Activated naive CD4-positive, alpha-beta T cell treated with anti-CD3 and anti-CD28 coated beads for 36 hours (primary cell): Measurements from ENCODE around the gene IFNA4. TPM values are rescaled to one million over a fixed set of nuclear protein-coding genes. Genes with fewer than 3 reads are reported as not detected.
"Not testable (repeated sequence)": the region's sequence is repeated elsewhere in the genome, so short reads cannot be mapped to it uniquely, and the experiment has no call there.

Experiments used
- CTCF ChIA-PET: fragments of 350-600 bp; sonication (Branson Sonifier 250); formaldehyde crosslinking; loops from one replicate; lab custom pipeline; 2021; ENCODE audit warnings: antibody characterized with exemption; lab: Charles Lee
- DNase-seq: peaks from one replicate; pipeline ENCODE4 v3.0.0-alpha.2; 2020
- H3K27ac Mint-ChIP-seq: one replicate; pipeline ENCODE4 v1.8.0; 2021; ENCODE audit warnings: mild to moderate bottlenecking, mixed read lengths
- H3K27me3 Mint-ChIP-seq: one replicate; pipeline ENCODE4 v1.8.0; 2021; ENCODE audit warnings: low read depth, mixed read lengths
- H3K36me3 Mint-ChIP-seq: one replicate; pipeline ENCODE4 v1.8.0; 2021; ENCODE audit warnings: low read depth, mixed read lengths
- H3K4me1 Mint-ChIP-seq: one replicate; pipeline ENCODE4 v1.8.0; 2021; ENCODE audit warnings: low read depth, mixed read lengths
- H3K4me3 Mint-ChIP-seq: one replicate; pipeline ENCODE4 v1.8.0; 2021; ENCODE audit warnings: mild to moderate bottlenecking, moderate library complexity, mixed read lengths
- H3K9me3 Mint-ChIP-seq: one replicate; pipeline ENCODE4 v1.8.0; 2021; ENCODE audit warnings: mixed read lengths
- intact Hi-C: fragments of 100-400 bp; cut with micrococcal nuclease; formaldehyde crosslinking; loops from one replicate; pipeline ENCODE4 v1.15.1; 2023
- total RNA-seq, 2 experiments: library from RNA; stranded (reverse); gene quantifications; one replicate each; pipeline ENCODE4 v1.2.3, GENCODE V29; 2021

IFNA4 gene
- total RNA-seq, 2 experiments from 2014 or later, result not detected

DNA sequence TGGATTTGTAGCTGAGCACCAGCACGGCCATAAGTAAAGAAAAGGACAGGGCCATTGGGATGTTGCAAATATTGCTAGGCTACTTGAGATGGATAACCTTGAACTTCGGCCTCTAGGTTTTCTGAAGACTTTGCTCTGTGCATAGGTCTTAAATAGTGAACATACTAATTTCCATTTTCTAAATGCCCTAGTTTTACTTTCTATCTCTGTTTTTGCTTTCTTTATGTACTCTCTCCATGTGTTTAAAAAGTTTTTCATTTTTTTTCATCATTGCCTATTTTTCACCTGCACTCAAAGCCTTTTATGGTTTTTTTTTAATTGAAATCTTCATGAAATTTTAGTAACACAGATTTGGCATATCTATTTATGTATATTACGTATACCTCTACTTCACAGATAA lies 19.7 kb upstream of the IFNA4 start, which contains the start of gene IFNA10:
Gene IFNA10, minus strand, starts transcription at position 101 of the 400 bp plus-strand sequence. Its CDS starts 46 bp downstream, at position 55.
- CTCF ChIA-PET, result interaction anchor here (1.1 kb wide), 1 partner anchor 8 kb away, joined by 3 read pairs; no protein-coding TSS in a partner anchor
- H3K36me3 Mint-ChIP-seq, intact Hi-C loops, H3K4me1 Mint-ChIP-seq, H3K27ac Mint-ChIP-seq, H3K4me3 Mint-ChIP-seq, DNase-seq, H3K27me3 Mint-ChIP-seq, H3K9me3 Mint-ChIP-seq: not testable (repeated sequence)

GRCh38 chr9:21205204-21205603 lies 17.8 kb upstream of the IFNA4 start:
- no peak overlapping the region for H3K27ac Mint-ChIP-seq
- no peaks in the 10 kb centered on the region for H3K9me3 Mint-ChIP-seq
- H3K4me3 Mint-ChIP-seq, result no peak overlapping the region
- intact Hi-C loops, result no loop called here
- peaks cover 11% of the 10 kb centered on the region for H3K4me1 Mint-ChIP-seq
- CTCF ChIA-PET, result no interaction called here
- H3K36me3 Mint-ChIP-seq, result no peaks in the 10 kb centered on the region
- peaks cover 12% of the 10 kb centered on the region for H3K27me3 Mint-ChIP-seq
- no peak for DNase-seq

DNA sequence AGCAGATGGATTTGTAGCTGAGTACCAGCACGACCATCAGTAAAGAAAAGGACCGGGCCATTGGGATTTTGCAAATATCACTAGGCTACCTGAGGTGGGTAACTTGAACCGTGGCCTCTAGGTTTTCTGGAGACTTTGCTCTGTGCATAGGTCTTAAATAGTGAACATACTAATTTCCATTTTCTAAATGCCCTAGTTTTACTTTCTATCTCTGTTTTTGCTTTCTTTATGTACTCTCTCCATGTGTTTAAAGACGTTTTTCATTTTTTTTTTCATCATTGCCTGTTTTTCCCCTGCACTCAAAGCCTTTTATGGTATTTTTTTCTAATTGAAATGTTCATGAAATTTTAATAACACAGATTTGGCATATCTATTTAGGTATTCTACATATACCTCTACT lies 14.7 kb upstream of the IFNA4 start, which contains the start of gene IFNA7:
Gene IFNA7, minus strand, starts transcription at position 101 of the 400 bp plus-strand sequence. Its CDS starts 40 bp downstream, at position 61.
- Mint-ChIP-seq H3K27me3 (peaks cover 19% of the 10 kb centered on the region), H3K4me1 (peaks cover 11% of the 10 kb centered on the region)
- DNase-seq, H3K27ac Mint-ChIP-seq, H3K4me3 Mint-ChIP-seq, intact Hi-C loops, H3K9me3 Mint-ChIP-seq, CTCF ChIA-PET, H3K36me3 Mint-ChIP-seq: not testable (repeated sequence)

- H3K27ac Mint-ChIP-seq, H3K36me3 Mint-ChIP-seq, H3K4me3 Mint-ChIP-seq: not testable (repeated sequence)
Measured at GRCh38 chr9:21194867-21195776, 7.7 kb upstream of the IFNA4 start.

GRCh38 chr9:21182810-21183736 lies 4.3 kb downstream of the IFNA4 start:
- peak; percentile 55 for DNase-seq
- CTCF ChIA-PET, result interaction anchor here (0.5 to 3.5 kb wide), 37 partner anchors 8 to 647 kb away, joined by 3 to 28 read pairs (median 3); partner anchors contain the start of gene KLHL9
- H3K4me1 Mint-ChIP-seq, H3K27me3 Mint-ChIP-seq, H3K36me3 Mint-ChIP-seq, H3K27ac Mint-ChIP-seq, intact Hi-C loops, H3K4me3 Mint-ChIP-seq, H3K9me3 Mint-ChIP-seq: not testable (repeated sequence)

More at GRCh38 chr9:21194867-21195776, 7.7 kb upstream of the IFNA4 start:
- not testable (repeated sequence) for H3K27me3 Mint-ChIP-seq, H3K9me3 Mint-ChIP-seq, H3K4me1 Mint-ChIP-seq
- intact Hi-C loops, result loop anchor here (1.0 to 10.0 kb wide), 8 partner anchors 18 to 1050 kb away; no protein-coding TSS in a partner anchor
- DNase-seq, result peak; percentile 69
- CTCF ChIA-PET, result interaction anchor here (0.7 to 3.9 kb wide), 30 partner anchors 8 to 589 kb away, joined by 3 to 28 read pairs (median 3); no protein-coding TSS in a partner anchor

DNA sequence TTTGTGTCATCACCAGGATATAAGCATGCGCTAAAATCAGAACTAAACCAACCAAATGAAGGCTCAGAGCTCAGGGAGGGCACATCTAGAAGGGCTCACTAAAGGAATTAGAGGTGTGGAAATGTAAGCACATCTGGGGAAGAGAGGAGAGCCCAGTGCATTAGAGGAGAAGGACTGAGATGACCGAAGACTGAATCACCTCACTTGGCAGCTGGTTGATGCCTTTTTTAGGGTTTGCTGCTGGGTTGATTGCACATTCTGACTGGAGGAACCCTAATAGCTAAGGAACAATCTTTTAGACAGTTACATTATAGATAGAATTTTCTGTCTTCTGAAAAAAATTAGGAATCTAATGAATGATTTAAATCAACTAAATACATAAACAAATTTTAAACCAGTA lies 12.7 kb downstream of the IFNA4 start:
- H3K4me3 Mint-ChIP-seq, result no peak overlapping the region
- H3K9me3 Mint-ChIP-seq, result no peaks in the 10 kb centered on the region
- CTCF ChIA-PET, result interaction anchor here (1.0 to 1.9 kb wide), 2 partner anchors 8 to 20 kb away, joined by 6 to 14 read pairs; no protein-coding TSS in a partner anchor
- peaks cover 3% of the 10 kb centered on the region for H3K27me3 Mint-ChIP-seq
- no peaks in the 10 kb centered on the region for H3K36me3 Mint-ChIP-seq
- DNase-seq, result no peak
- H3K4me1 Mint-ChIP-seq, result no peaks in the 10 kb centered on the region
- intact Hi-C loops, result no loop called here
- H3K27ac Mint-ChIP-seq, result no peak overlapping the region

- no peak for DNase-seq
- Mint-ChIP-seq H3K27ac (no peak overlapping the region), H3K4me1 (no peaks in the 10 kb centered on the region), H3K27me3 (peaks cover 3% of the 10 kb centered on the region), H3K9me3 (no peaks in the 10 kb centered on the region), H3K4me3 (no peak overlapping the region), H3K36me3 (no peaks in the 10 kb centered on the region)
- CTCF ChIA-PET, result no interaction called here
- intact Hi-C loops, result no loop called here
Measured at GRCh38 chr9:21172156-21172555, 15.2 kb downstream of the IFNA4 start.

GRCh38 chr9:21171351-21171750 lies 16.0 kb downstream of the IFNA4 start:
- intact Hi-C loops, result no loop called here
- Mint-ChIP-seq H3K27me3 (peaks cover 5% of the 10 kb centered on the region), H3K36me3 (no peaks in the 10 kb centered on the region), H3K4me1 (no peaks in the 10 kb centered on the region), H3K9me3 (no peaks in the 10 kb centered on the region), H3K27ac (no peak overlapping the region), H3K4me3 (no peak overlapping the region)
- CTCF ChIA-PET, result no interaction called here
- DNase-seq, result no peak

DNA sequence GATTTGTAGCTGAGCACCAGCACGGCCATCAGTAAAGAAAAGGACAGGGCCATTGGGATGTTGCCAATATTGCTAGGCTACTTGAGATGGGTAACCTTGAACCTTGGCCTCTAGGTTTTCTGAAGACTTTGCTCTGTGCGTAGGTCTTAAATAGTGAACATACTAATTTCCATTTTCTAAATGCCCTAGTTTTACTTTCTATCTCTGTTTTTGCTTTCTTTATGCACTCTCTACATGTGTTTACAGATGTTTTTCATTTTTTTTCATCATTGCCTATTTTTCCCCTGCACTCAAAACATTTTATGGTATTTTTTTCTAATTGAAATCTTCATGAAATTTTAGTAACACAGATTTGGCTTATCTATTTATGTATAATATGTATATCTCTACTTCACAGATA lies 20.8 kb downstream of the IFNA4 start, which contains the start of gene IFNA21:
Gene IFNA21, minus strand, starts transcription at position 101 of the 400 bp plus-strand sequence. Its CDS starts 48 bp downstream, at position 53.
- CTCF ChIA-PET, H3K27ac Mint-ChIP-seq, H3K9me3 Mint-ChIP-seq, intact Hi-C loops, H3K4me3 Mint-ChIP-seq, H3K36me3 Mint-ChIP-seq, H3K27me3 Mint-ChIP-seq, H3K4me1 Mint-ChIP-seq, DNase-seq: not testable (repeated sequence)

GRCh38 chr9:21165516-21165915 lies 21.9 kb downstream of the IFNA4 start:
- no peak overlapping the region for H3K27ac Mint-ChIP-seq
- DNase-seq, result no peak
- CTCF ChIA-PET, result no interaction called here
- no peak overlapping the region for H3K4me3 Mint-ChIP-seq
- no peaks in the 10 kb centered on the region for H3K36me3 Mint-ChIP-seq
- intact Hi-C loops, result no loop called here
- H3K9me3 Mint-ChIP-seq, result peaks cover 3% of the 10 kb centered on the region
- H3K4me1 Mint-ChIP-seq, result peaks cover 17% of the 10 kb centered on the region
- peaks cover 2% of the 10 kb centered on the region for H3K27me3 Mint-ChIP-seq

DNA sequence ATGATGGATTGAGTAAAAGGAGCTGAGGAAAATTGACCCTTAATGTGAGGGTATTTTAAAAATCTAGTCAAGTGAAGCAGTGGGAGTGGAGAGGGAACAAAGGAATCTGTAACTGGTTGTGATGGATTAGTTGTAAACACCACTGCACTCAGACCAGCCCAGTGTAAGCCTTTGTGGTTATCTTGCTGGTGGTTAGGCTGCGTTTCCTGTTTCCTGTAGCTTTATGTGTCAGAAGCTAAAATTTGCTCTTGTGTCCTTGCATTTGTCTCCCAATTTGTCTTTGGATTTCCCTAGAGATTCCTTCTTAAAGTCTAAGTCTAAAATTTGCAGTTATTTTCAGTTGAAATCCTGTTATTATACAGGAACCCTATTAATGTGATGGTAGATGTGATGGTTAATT lies 27.2 kb downstream of the IFNA4 start:
- Mint-ChIP-seq H3K9me3 (peaks cover 4% of the 10 kb centered on the region), H3K27ac (no peak overlapping the region), H3K4me3 (no peak overlapping the region), H3K27me3 (no peaks in the 10 kb centered on the region), H3K4me1 (peaks cover 25% of the 10 kb centered on the region), H3K36me3 (no peaks in the 10 kb centered on the region)
- peak; percentile 51 for DNase-seq
- CTCF ChIA-PET, result interaction anchor here (0.8 to 1.5 kb wide), 2 partner anchors 18 to 23 kb away, joined by 3 to 4 read pairs; partner anchors contain the start of gene IFNW1
- intact Hi-C loops, result no loop called here
